Measurements from ENCODE around the gene ZNF488.

The ZNF488 gene

GRCh38 chr10:47318706-47319105 is 65.4 kb downstream of the ZNF488 start:
- no peak overlapping the region for H3K4me3 ChIP-seq (ENCODE audit: low read depth in 1 of 2, low read length in 2 of 2)
- H3K27ac ChIP-seq (ENCODE audit: low read length) = no peak overlapping the region
- no peaks in the 10 kb centered on the region for H3K4me1 ChIP-seq (ENCODE audit: control insufficient read depth in 1 of 2, insufficient read depth in 2 of 2, low read length in 2 of 2)

GRCh38 chr10:47317251-47317650 is 66.8 kb downstream of the ZNF488 start:
- H3K36me3 ChIP-seq (ENCODE audit: control insufficient read depth in 1 of 2, insufficient read depth in 2 of 2, low read length in 2 of 2) = no peaks in the 10 kb centered on the region
- no peak overlapping the region for H3K4me3 ChIP-seq (ENCODE audit: low read depth in 1 of 2, low read length in 2 of 2)
- H3K27me3 ChIP-seq (ENCODE audit: low read depth, low read length) = no peaks in the 10 kb centered on the region
- H3K27ac ChIP-seq (ENCODE audit: low read length) = no peak overlapping the region
- no peaks in the 10 kb centered on the region for H3K4me1 ChIP-seq (ENCODE audit: control insufficient read depth in 1 of 2, insufficient read depth in 2 of 2, low read length in 2 of 2)
- no peaks in the 10 kb centered on the region for H3K9me3 ChIP-seq (ENCODE audit: control insufficient read depth in 1 of 2, low read length in 2 of 2)

More at GRCh38 chr10:47318706-47319105, 65.4 kb downstream of the ZNF488 start:
- no peaks in the 10 kb centered on the region for H3K36me3 ChIP-seq (ENCODE audit: control insufficient read depth in 1 of 2, insufficient read depth in 2 of 2, low read length in 2 of 2)
- no peaks in the 10 kb centered on the region for H3K9me3 ChIP-seq (ENCODE audit: control insufficient read depth in 1 of 2, low read length in 2 of 2)
- no peaks in the 10 kb centered on the region for H3K27me3 ChIP-seq (ENCODE audit: low read depth, low read length)

DNA sequence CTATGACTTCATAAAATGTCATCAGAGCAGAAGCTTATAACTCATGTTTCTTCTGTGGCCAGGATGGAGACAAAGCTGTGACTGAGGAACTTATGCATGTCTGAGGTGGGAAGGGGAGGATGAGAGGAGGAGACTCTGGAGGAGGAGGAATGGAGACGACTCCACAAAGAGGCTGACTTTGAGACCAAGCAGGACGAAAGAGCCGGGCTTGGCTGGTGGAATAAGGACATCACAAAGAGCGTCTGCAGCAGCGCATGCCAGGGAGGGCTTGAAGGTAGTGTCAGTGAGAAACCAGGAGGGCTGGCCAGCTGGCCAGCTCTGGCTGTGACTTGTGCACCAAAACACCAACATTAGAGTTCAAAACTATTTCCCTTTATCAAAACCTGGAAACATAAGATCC is 68.0 kb downstream of the ZNF488 start:
- Histone ChIP-seq H3K27ac (ENCODE audit: low read length) (no peak overlapping the region), H3K27me3 (ENCODE audit: low read depth, low read length) (no peaks in the 10 kb centered on the region), H3K36me3 (ENCODE audit: control insufficient read depth in 1 of 2, insufficient read depth in 2 of 2, low read length in 2 of 2) (no peaks in the 10 kb centered on the region), H3K4me3 (ENCODE audit: low read depth in 1 of 2, low read length in 2 of 2) (no peak overlapping the region), H3K4me1 (ENCODE audit: control insufficient read depth in 1 of 2, insufficient read depth in 2 of 2, low read length in 2 of 2) (no peaks in the 10 kb centered on the region), H3K9me3 (ENCODE audit: control insufficient read depth in 1 of 2, low read length in 2 of 2) (no peaks in the 10 kb centered on the region)

Data from muscle layer of duodenum (tissue), 2 donors.